GM20000 (cell line): ENCODE results near the gene HIRA.

Experiments
- DNase-seq: peaks from one replicate; pipeline ENCODE4 v3.0.0; 2012; ENCODE audit warnings: low spot score
- TF ChIP-seq, protein P1 (sequence below): IDR thresholded peaks from 2 replicates; pipeline ENCODE4 v1.5.1; 2012; ENCODE audit warnings: mild to moderate bottlenecking, control low read depth; ENCODE audit errors: extremely low read depth, missing control alignments

HIRA gene

DNA sequence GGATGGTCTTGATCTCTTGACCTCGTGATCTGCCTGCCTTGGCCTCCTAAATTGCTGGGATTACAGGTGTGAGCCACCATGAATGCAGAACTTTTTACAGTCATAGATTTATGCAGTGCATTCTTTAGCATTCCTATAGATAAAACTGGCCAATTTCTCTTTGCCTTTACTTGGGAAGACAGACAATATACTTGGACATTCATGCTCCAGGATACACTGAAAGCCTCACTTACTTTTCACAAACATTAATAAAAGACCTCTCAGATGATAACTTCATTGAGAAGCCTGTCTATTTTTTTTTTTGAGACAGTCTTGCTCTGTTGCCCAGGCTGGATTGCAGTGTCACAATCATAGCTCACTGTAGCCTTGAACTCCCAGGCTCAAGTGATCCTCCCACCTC lies 127.7 kb downstream of the HIRA start:
- no peak for DNase-seq
- TF ChIP-seq, protein P1, sequence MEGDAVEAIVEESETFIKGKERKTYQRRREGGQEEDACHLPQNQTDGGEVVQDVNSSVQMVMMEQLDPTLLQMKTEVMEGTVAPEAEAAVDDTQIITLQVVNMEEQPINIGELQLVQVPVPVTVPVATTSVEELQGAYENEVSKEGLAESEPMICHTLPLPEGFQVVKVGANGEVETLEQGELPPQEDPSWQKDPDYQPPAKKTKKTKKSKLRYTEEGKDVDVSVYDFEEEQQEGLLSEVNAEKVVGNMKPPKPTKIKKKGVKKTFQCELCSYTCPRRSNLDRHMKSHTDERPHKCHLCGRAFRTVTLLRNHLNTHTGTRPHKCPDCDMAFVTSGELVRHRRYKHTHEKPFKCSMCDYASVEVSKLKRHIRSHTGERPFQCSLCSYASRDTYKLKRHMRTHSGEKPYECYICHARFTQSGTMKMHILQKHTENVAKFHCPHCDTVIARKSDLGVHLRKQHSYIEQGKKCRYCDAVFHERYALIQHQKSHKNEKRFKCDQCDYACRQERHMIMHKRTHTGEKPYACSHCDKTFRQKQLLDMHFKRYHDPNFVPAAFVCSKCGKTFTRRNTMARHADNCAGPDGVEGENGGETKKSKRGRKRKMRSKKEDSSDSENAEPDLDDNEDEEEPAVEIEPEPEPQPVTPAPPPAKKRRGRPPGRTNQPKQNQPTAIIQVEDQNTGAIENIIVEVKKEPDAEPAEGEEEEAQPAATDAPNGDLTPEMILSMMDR, result no peak

GRCh38 chr22:19295733-19296132 lies 135.8 kb downstream of the HIRA start:
- DNase-seq, result no peak
- TF ChIP-seq, protein P1, result no peak

DNA sequence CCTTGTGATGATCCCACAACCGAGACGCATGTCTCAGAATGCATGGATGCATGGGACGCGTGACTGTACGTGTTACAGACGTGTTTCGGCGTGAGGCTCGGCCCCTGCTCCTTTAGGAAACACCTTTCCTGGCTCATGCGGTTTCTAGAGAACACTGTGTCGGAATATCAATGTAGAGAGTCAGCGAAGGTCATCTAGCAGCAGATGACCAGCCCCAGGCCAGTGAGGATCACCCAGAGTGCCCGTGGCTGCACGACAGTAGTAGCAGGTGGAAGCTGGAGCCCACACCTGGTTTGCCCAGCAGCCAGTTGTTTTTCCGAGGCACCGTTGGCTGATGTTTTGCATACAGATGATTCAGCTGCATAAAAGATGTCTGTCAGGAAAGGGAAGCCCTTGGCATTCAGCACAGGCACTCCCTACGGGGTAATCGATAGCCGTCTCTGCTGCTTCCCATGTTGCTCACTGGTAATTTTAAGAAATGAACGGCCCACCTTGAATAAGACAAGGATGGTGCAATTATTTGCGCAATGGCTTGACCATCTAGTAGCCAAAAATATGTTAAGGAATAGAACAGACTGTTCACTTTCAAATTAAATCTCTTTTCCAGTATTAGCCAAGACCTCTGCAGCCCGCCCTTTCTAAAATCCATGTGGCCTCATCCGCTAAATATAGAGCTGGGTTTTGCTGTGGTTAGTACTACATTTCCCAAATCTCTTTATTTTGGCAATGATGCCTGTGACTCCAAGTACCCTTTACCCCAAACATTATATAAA lies 138.9 kb downstream of the HIRA start:
- TF ChIP-seq, protein P1, result no peak

GRCh38 chr22:19291580-19292457 lies 139.7 kb downstream of the HIRA start, which contains the start of gene CLTCL1:
TSS of gene CLTCL1 (minus strand) at chr22:19291719. CDS start at chr22:19291641, 78 bp downstream.
- TF ChIP-seq, protein P1, result no peak
- peak; percentile 100 for DNase-seq

More for the DNA sequence above, 138.9 kb downstream of the HIRA start:
- no peak for DNase-seq

DNA sequence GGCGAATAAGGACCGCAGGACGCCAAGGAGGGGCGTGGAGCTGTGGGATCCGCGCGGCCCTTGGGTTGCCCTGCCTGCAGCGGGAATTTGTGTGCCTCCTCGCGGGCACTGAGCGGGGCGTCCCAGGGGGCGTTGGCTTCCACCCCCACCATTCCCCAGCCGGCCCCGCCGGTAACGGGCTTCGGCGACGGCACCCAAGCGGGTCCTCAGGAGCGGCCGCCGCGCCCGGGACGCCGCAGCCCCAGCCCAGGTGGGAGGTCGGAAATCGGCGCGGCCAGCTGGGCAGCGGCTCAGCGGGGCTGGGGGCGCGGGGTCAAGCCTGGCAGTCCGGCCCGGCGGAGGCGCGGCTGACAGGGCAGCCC lies 140.3 kb downstream of the HIRA start:
- peak; percentile 25 for DNase-seq
- TF ChIP-seq, protein P1, result no peak

DNA sequence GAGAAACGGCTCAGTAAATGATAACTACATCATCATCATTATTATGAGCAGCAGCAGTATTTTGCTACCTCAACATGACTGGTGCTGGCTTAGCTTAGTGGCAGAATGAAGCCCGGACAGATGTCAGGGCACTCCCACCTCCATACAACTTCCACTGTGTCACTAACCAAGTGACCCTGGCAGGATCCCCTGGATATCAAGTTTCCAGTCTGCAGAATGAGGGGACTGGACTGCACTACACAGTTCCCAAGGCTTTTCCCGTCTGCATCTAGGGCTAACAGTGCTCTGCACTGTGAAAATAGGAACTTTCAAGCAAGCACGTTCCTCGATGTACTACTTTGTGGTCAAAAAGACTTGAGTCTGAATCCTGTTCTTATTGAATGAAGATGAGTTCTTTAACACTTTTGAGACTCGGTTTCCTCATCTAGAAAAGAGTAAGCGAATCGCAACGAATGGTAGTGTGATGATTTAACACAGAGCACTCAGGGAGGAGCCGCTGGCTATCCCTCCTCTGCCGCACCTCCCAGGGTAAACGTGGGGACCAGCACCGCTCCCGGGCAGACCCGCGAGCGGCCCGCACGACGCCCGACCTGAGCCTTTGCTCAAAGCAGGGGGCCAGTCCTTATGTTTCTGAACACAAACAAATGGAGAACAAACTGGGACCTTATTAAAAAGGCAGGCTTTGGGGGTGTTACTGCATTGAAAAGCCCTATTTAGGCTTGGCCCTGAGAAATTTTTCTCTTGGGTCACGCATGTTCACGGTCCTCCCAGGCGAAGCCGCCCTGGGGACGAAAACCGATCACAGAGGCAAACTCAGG lies 140.9 kb downstream of the HIRA start:
- TF ChIP-seq, protein P1, result no peak
- DNase-seq, result no peak
